ENCODE data around the gene LYRM1. TPM values are rescaled to one million over a fixed set of nuclear protein-coding genes. Genes with fewer than 3 reads are reported as not detected.

Gene LYRM1
- total and polyA plus RNA-seq, 5 donors from 2014 or later, result 15.5 to 56.1 (median 52.4) TPM

- ATAC-seq (ENCODE audit: low read depth in 2 of 2), result no peak
- peaks cover 30% of the 10 kb centered on the region for H3K36me3 Mint-ChIP-seq
- Histone ChIP-seq H3K9me3 (ENCODE audit: control insufficient read depth in 2 of 2, low read length in 2 of 2) (no peaks in the 10 kb centered on the region), H3K36me3 (ENCODE audit: control insufficient read depth, insufficient read depth, low read length) (peaks cover 9% of the 10 kb centered on the region), H3K4me3 (ENCODE audit: low read depth, low read length) (no peak overlapping the region), H3K4me1 (ENCODE audit: control insufficient read depth, insufficient read depth, low read length, poor library complexity, severe bottlenecking) (no peaks in the 10 kb centered on the region), H3K27me3 (ENCODE audit: control insufficient read depth, insufficient read depth, low read length) (no peaks in the 10 kb centered on the region), H3K27ac (ENCODE audit: insufficient read depth, low read length, poor library complexity, severe bottlenecking) (no peak overlapping the region)
- DNase-seq, result no peak
- no peaks in the 10 kb centered on the region for H3K9me3 Mint-ChIP-seq
- H3K27me3 Mint-ChIP-seq, result no peaks in the 10 kb centered on the region
- peak overlapping the region in 1 of 3 donors; percentile 10 for H3K27ac Mint-ChIP-seq
- H3K4me3 Mint-ChIP-seq, result no peak overlapping the region
- H3K4me1 Mint-ChIP-seq, result peaks cover 11 to 28% (median 27%) of the 10 kb centered on the region in 4 donors
Measured at GRCh38 chr16:20866145-20866772, 34.3 kb upstream of the LYRM1 start.

- Histone ChIP-seq H3K27me3 (ENCODE audit: control insufficient read depth, insufficient read depth, low read length) (no peaks in the 10 kb centered on the region), H3K9me3 (ENCODE audit: control insufficient read depth in 2 of 2, low read length in 2 of 2) (no peaks in the 10 kb centered on the region), H3K36me3 (ENCODE audit: control insufficient read depth, insufficient read depth, low read length) (peaks cover 5% of the 10 kb centered on the region), H3K4me1 (ENCODE audit: control insufficient read depth, insufficient read depth, low read length, poor library complexity, severe bottlenecking) (no peaks in the 10 kb centered on the region), H3K4me3 (ENCODE audit: low read depth, low read length) (no peak overlapping the region), H3K27ac (ENCODE audit: insufficient read depth, low read length, poor library complexity, severe bottlenecking) (no peak overlapping the region)
- no peak for DNase-seq
- Mint-ChIP-seq H3K36me3 (peaks cover 25% of the 10 kb centered on the region), H3K4me1 (peaks cover 13 to 30% (median 29%) of the 10 kb centered on the region in 4 donors), H3K9me3 (no peaks in the 10 kb centered on the region), H3K4me3 (no peak overlapping the region), H3K27ac (no peak overlapping the region), H3K27me3 (no peaks in the 10 kb centered on the region)
- no peak for ATAC-seq (ENCODE audit: low read depth in 2 of 2)
Measured at GRCh38 chr16:20866801-20867200, 33.8 kb upstream of the LYRM1 start.

- ATAC-seq (ENCODE audit: low read depth in 2 of 2) (no peak), DNase-seq (no peak)
- no peak overlapping the region for H3K27ac Mint-ChIP-seq
- no peaks in the 10 kb centered on the region for H3K27me3 ChIP-seq (ENCODE audit: control insufficient read depth, insufficient read depth, low read length)
- no peaks in the 10 kb centered on the region for H3K27me3 Mint-ChIP-seq
- H3K4me3 ChIP-seq (ENCODE audit: low read depth, low read length), result no peak overlapping the region
- H3K27ac ChIP-seq (ENCODE audit: insufficient read depth, low read length, poor library complexity, severe bottlenecking), result no peak overlapping the region
- H3K4me3 Mint-ChIP-seq, result no peak overlapping the region
- peaks cover 16 to 33% (median 30%) of the 10 kb centered on the region in 4 donors for H3K4me1 Mint-ChIP-seq
- no peaks in the 10 kb centered on the region for H3K4me1 ChIP-seq (ENCODE audit: control insufficient read depth, insufficient read depth, low read length, poor library complexity, severe bottlenecking)
- no peaks in the 10 kb centered on the region for H3K36me3 ChIP-seq (ENCODE audit: control insufficient read depth, insufficient read depth, low read length)
- H3K9me3 ChIP-seq (ENCODE audit: control insufficient read depth in 2 of 2, low read length in 2 of 2), result no peaks in the 10 kb centered on the region
- H3K36me3 Mint-ChIP-seq, result peaks cover 20% of the 10 kb centered on the region
- no peaks in the 10 kb centered on the region for H3K9me3 Mint-ChIP-seq
Measured at GRCh38 chr16:20867585-20867984, 33.0 kb upstream of the LYRM1 start.

- no peaks in the 10 kb centered on the region for H3K9me3 Mint-ChIP-seq
- no peak overlapping the region for H3K4me3 ChIP-seq (ENCODE audit: low read depth, low read length)
- no peaks in the 10 kb centered on the region for H3K27me3 ChIP-seq (ENCODE audit: control insufficient read depth, insufficient read depth, low read length)
- H3K27me3 Mint-ChIP-seq, result no peaks in the 10 kb centered on the region
- ATAC-seq (ENCODE audit: low read depth in 2 of 2) (no peak), DNase-seq (no peak)
- peaks cover 5% of the 10 kb centered on the region for H3K4me1 ChIP-seq (ENCODE audit: control insufficient read depth, insufficient read depth, low read length, poor library complexity, severe bottlenecking)
- no peak overlapping the region for H3K27ac Mint-ChIP-seq
- no peaks in the 10 kb centered on the region for H3K36me3 ChIP-seq (ENCODE audit: control insufficient read depth, insufficient read depth, low read length)
- H3K36me3 Mint-ChIP-seq, result peaks cover 20% of the 10 kb centered on the region
- peaks cover 15 to 40% (median 34%) of the 10 kb centered on the region in 4 donors for H3K4me1 Mint-ChIP-seq
- no peak overlapping the region for H3K27ac ChIP-seq (ENCODE audit: insufficient read depth, low read length, poor library complexity, severe bottlenecking)
- H3K4me3 Mint-ChIP-seq, result no peak overlapping the region
- no peaks in the 10 kb centered on the region for H3K9me3 ChIP-seq (ENCODE audit: control insufficient read depth in 2 of 2, low read length in 2 of 2)
Measured at GRCh38 chr16:20868890-20869289, 31.7 kb upstream of the LYRM1 start.

- Mint-ChIP-seq H3K27ac (peak overlapping the region in 1 of 3 donors; percentile 30), H3K9me3 (no peaks in the 10 kb centered on the region), H3K4me1 (peaks cover 13 to 44% (median 39%) of the 10 kb centered on the region in 4 donors), H3K36me3 (peaks cover 15% of the 10 kb centered on the region), H3K4me3 (no peak overlapping the region), H3K27me3 (no peaks in the 10 kb centered on the region)
- DNase-seq (no peak), ATAC-seq (ENCODE audit: low read depth in 2 of 2) (no peak)
- H3K4me3 ChIP-seq (ENCODE audit: low read depth, low read length), result no peak overlapping the region
- no peaks in the 10 kb centered on the region for H3K36me3 ChIP-seq (ENCODE audit: control insufficient read depth, insufficient read depth, low read length)
- H3K4me1 ChIP-seq (ENCODE audit: control insufficient read depth, insufficient read depth, low read length, poor library complexity, severe bottlenecking), result peaks cover 19% of the 10 kb centered on the region
- H3K27me3 ChIP-seq (ENCODE audit: control insufficient read depth, insufficient read depth, low read length), result no peaks in the 10 kb centered on the region
- H3K27ac ChIP-seq (ENCODE audit: insufficient read depth, low read length, poor library complexity, severe bottlenecking), result no peak overlapping the region
- no peaks in the 10 kb centered on the region for H3K9me3 ChIP-seq (ENCODE audit: control insufficient read depth in 2 of 2, low read length in 2 of 2)
Measured at GRCh38 chr16:20870122-20870820, 30.3 kb upstream of the LYRM1 start.

- Histone ChIP-seq H3K27me3 (ENCODE audit: control insufficient read depth, insufficient read depth, low read length) (no peaks in the 10 kb centered on the region), H3K27ac (ENCODE audit: insufficient read depth, low read length, poor library complexity, severe bottlenecking) (no peak overlapping the region), H3K4me3 (ENCODE audit: low read depth, low read length) (no peak overlapping the region), H3K4me1 (ENCODE audit: control insufficient read depth, insufficient read depth, low read length, poor library complexity, severe bottlenecking) (peaks cover 21% of the 10 kb centered on the region), H3K9me3 (ENCODE audit: control insufficient read depth in 2 of 2, low read length in 2 of 2) (no peaks in the 10 kb centered on the region), H3K36me3 (ENCODE audit: control insufficient read depth, insufficient read depth, low read length) (no peaks in the 10 kb centered on the region)
- H3K27me3 Mint-ChIP-seq, result no peaks in the 10 kb centered on the region
- peak overlapping the region in 2 of 3 donors; percentile 32 to 93 for H3K27ac Mint-ChIP-seq
- H3K4me1 Mint-ChIP-seq, result peaks cover 17 to 41% (median 38%) of the 10 kb centered on the region in 4 donors
- H3K4me3 Mint-ChIP-seq, result no peak overlapping the region
- ATAC-seq (ENCODE audit: low read depth in 2 of 2) (no peak), DNase-seq (no peak)
- no peaks in the 10 kb centered on the region for H3K9me3 Mint-ChIP-seq
- peaks cover 15% of the 10 kb centered on the region for H3K36me3 Mint-ChIP-seq
Measured at GRCh38 chr16:20871258-20871657, 29.3 kb upstream of the LYRM1 start.

- H3K27me3 Mint-ChIP-seq, result peaks cover 2% of the 10 kb centered on the region
- peaks cover 17 to 39% (median 36%) of the 10 kb centered on the region in 4 donors for H3K4me1 Mint-ChIP-seq
- H3K27ac ChIP-seq (ENCODE audit: insufficient read depth, low read length, poor library complexity, severe bottlenecking), result peak overlapping the region; percentile 77
- no peaks in the 10 kb centered on the region for H3K9me3 Mint-ChIP-seq
- H3K4me3 ChIP-seq (ENCODE audit: low read depth, low read length), result no peak overlapping the region
- DNase-seq (no peak), ATAC-seq (ENCODE audit: low read depth in 2 of 2) (no peak)
- H3K9me3 ChIP-seq (ENCODE audit: control insufficient read depth in 2 of 2, low read length in 2 of 2), result no peaks in the 10 kb centered on the region
- H3K36me3 Mint-ChIP-seq, result peaks cover 16% of the 10 kb centered on the region
- peak overlapping the region in 1 of 3 donors; percentile 93 for H3K27ac Mint-ChIP-seq
- peak overlapping the region in 1 of 4 donors; percentile 7 for H3K4me3 Mint-ChIP-seq
- peaks cover 21% of the 10 kb centered on the region for H3K4me1 ChIP-seq (ENCODE audit: control insufficient read depth, insufficient read depth, low read length, poor library complexity, severe bottlenecking)
- no peaks in the 10 kb centered on the region for H3K27me3 ChIP-seq (ENCODE audit: control insufficient read depth, insufficient read depth, low read length)
- H3K36me3 ChIP-seq (ENCODE audit: control insufficient read depth, insufficient read depth, low read length), result no peaks in the 10 kb centered on the region
Measured at GRCh38 chr16:20871941-20872815, 28.4 kb upstream of the LYRM1 start.
